ENCODE measurements around the gene RTEL1.

- TF ChIP-seq POLR2AphosphoS5 (IDR thresholded peaks at IDR 0.05), result no peak
- no peak for TF ChIP-seq CTCF (IDR thresholded peaks at IDR 0.05)
- no peak for TF ChIP-seq POLR2A (IDR thresholded peaks at IDR 0.05)
- TF ChIP-seq EP300 (IDR thresholded peaks at IDR 0.05), result no peak
Observed at GRCh38 chr20:63701051-63701328, 42.9 kb downstream of the RTEL1 start.
